Endothelial cell of umbilical vein (primary cell): ENCODE data around the gene VPS26C. TPM values are rescaled to one million over a fixed set of nuclear protein-coding genes. Genes with fewer than 3 reads are reported as not detected.

Experiments used
- BruUV-seq: library from RNA; stranded (reverse); fragments of 400-500 nt; replicated peaks from 2 replicates; lab custom pipeline; 2021; lab: Mats Ljungman, UMichigan
- CTCF ChIA-PET: fragments of 300-600, 350-600 bp; sonication (Branson Sonifier 250); formaldehyde crosslinking; loops from one replicate; lab custom pipeline; 2021; ENCODE audit warnings: antibody characterized with exemption, inconsistent platforms; lab: Charles Lee
- POLR2A ChIA-PET: fragments of 300-600, 350-600 bp; sonication (Branson Sonifier 250); formaldehyde crosslinking; loops from one replicate; lab custom pipeline; 2021; ENCODE audit warnings: antibody characterized with exemption, inconsistent platforms; lab: Charles Lee
- DNase-seq: peaks from one replicate; pipeline ENCODE4 v3.0.0-alpha.2; 2011; ENCODE audit warnings: low read depth, low spot score
- FAIRE-seq: peaks from 2 replicates; lab custom pipeline; 2011; peaks lifted over from hg19 to GRCh38; lab: Jason Lieb, UNC
- H2AFZ ChIP-seq: 2 replicates; pipeline ENCODE4 v1.6.0; 2012; ENCODE audit warnings: low read depth, low read length, control low read depth, inconsistent platforms
- H3K27ac ChIP-seq: 2 replicates; pipeline ENCODE4 v1.5.1; 2011; ENCODE audit warnings: low read depth, mild to moderate bottlenecking, control low read depth, low read length, moderate library complexity; ENCODE audit not compliant: insufficient read depth
- H3K27me3 ChIP-seq, 2 experiments: 2 replicates each; pipeline versions ENCODE4 v1.6.0 to v1.6.1; 2011; ENCODE audit warnings: low read length in 2 of 2, mixed read lengths in 1 of 2; ENCODE audit not compliant: control insufficient read depth in 2 of 2, insufficient read depth in 2 of 2
- H3K36me3 ChIP-seq, 2 experiments: 2 replicates in 1 of 2; 3 replicates in 1 of 2; pipeline ENCODE4 v1.5.1; 2011; ENCODE audit warnings: low read length in 2 of 2, mild to moderate bottlenecking in 1 of 2, moderate library complexity in 1 of 2; ENCODE audit not compliant: control insufficient read depth in 2 of 2, insufficient read depth in 2 of 2; ENCODE audit errors: extremely low read depth in 1 of 2
- H3K4me1 ChIP-seq: 3 replicates; pipeline ENCODE4 v1.5.1; 2011; ENCODE audit warnings: mild to moderate bottlenecking, low read length; ENCODE audit not compliant: control insufficient read depth, insufficient read depth; ENCODE audit errors: extremely low read depth
- H3K4me2 ChIP-seq: 2 replicates; pipeline ENCODE4 v1.6.1; 2011; ENCODE audit warnings: low read length, control low read depth, mixed read lengths; ENCODE audit not compliant: insufficient read depth
- H3K4me3 ChIP-seq, 3 experiments: fragments of 200-600 bp in 1 of 3; sonication (generic), shearing (Covaris generic) in 1 of 3; replicated peaks in 1 of 3; 2 replicates each; pipeline ENCODE4 v1.5.1; 2011 to 2016; ENCODE audit warnings: control low read depth in 3 of 3, low read length in 3 of 3, mild to moderate bottlenecking in 2 of 3, inconsistent platforms in 1 of 3, low read depth in 1 of 3, moderate library complexity in 1 of 3; ENCODE audit not compliant: insufficient read depth in 1 of 3
- H3K79me2 ChIP-seq: 2 replicates; pipeline ENCODE4 v1.6.0; 2012; ENCODE audit warnings: low read length, inconsistent platforms; ENCODE audit not compliant: control insufficient read depth, insufficient read depth
- H3K9ac ChIP-seq: replicated peaks from 2 replicates; pipeline ENCODE3; 2011; ENCODE audit warnings: low read length, control low read depth; ENCODE audit not compliant: insufficient read depth; ENCODE audit errors: extremely low read depth
- H3K9me1 ChIP-seq: replicated peaks from 3 replicates; pipeline ENCODE4 v1.6.0; 2011; ENCODE audit warnings: mild to moderate bottlenecking, low read length; ENCODE audit not compliant: control insufficient read depth, insufficient read depth; ENCODE audit errors: extremely low read depth
- H3K9me3 ChIP-seq: replicated peaks from 2 replicates; pipeline ENCODE4 v1.5.1; 2012; ENCODE audit warnings: low read length, inconsistent platforms; ENCODE audit not compliant: control insufficient read depth, insufficient read depth
- H4K20me1 ChIP-seq: replicated peaks from 2 replicates; pipeline ENCODE3; 2011; ENCODE audit warnings: mild to moderate bottlenecking, low read length; ENCODE audit not compliant: control insufficient read depth, insufficient read depth; ENCODE audit errors: extremely low read depth
- EZH2 ChIP-seq: IDR thresholded peaks from 2 replicates; pipeline ENCODE4 v1.6.1; 2012; ENCODE audit warnings: borderline replicate concordance, low read depth, mild to moderate bottlenecking, moderate library complexity, low read length, inconsistent platforms; ENCODE audit not compliant: severe bottlenecking
- FOS ChIP-seq: IDR thresholded peaks from 2 replicates; pipeline ENCODE4 v1.6.1; 2011; ENCODE audit warnings: mild to moderate bottlenecking, low read length, moderate library complexity, borderline replicate concordance; ENCODE audit not compliant: insufficient read depth
- GATA2 ChIP-seq: IDR thresholded peaks from 2 replicates; pipeline ENCODE4 v1.7.0; 2011; ENCODE audit warnings: low read depth, mild to moderate bottlenecking, moderate library complexity, mixed read lengths, low read length; ENCODE audit not compliant: insufficient read length, insufficient read depth
- JUN ChIP-seq: IDR thresholded peaks from 2 replicates; pipeline ENCODE4 v1.6.1; 2011; ENCODE audit warnings: borderline replicate concordance, low read depth; ENCODE audit not compliant: insufficient read length, insufficient read depth
- MYC ChIP-seq: IDR thresholded peaks from one replicate; pipeline ENCODE4 v1.6.1; 2011; ENCODE audit warnings: mild to moderate bottlenecking, low read depth, low read length
- POLR2A ChIP-seq: IDR thresholded peaks from 2 replicates; pipeline ENCODE4 v1.6.1; 2012; ENCODE audit warnings: low read depth, mild to moderate bottlenecking, control low read depth, low read length
- POLR2AphosphoS5 ChIP-seq: IDR thresholded peaks from 2 replicates; pipeline ENCODE4 v1.6.1; 2012; ENCODE audit warnings: low read depth, mild to moderate bottlenecking, control low read depth, low read length, moderate library complexity; ENCODE audit not compliant: insufficient read depth
- dilution Hi-C: fragments of 300-500 bp; cut with MboI; formaldehyde crosslinking; loops from one replicate; pipeline ENCODE4 v1.15.0; 2019; ENCODE audit warnings: low sequenced_read_pairs; ENCODE audit not compliant: extremely low pct_ligation_motif_present
- intact Hi-C: fragments of 100-400 bp; cut with micrococcal nuclease; formaldehyde crosslinking; loops from one replicate; pipeline ENCODE4 v1.10.0; 2022
- polyA plus RNA-seq, 4 experiments: library from polyadenylated mRNA; depleted of rRNA in 3 of 4; stranded (reverse) in 3 of 4; unstranded in 1 of 4; fragments of >200 nt; gene quantifications; 2 replicates each; pipeline versions ENCODE4 v1.2.1 to v1.2.3, GENCODE V29; 2011 to 2012; ENCODE audit warnings: missing spikeins in 1 of 4
- total RNA-seq: library from RNA; stranded (reverse); gene quantifications from 2 replicates; pipeline ENCODE4 v1.2.3, GENCODE V29; 2021
- TF ChIP-seq, protein P1 (sequence below), 2 donors: IDR thresholded peaks; 1 replicate in 1 of 2; 2 replicates in 1 of 2; pipeline ENCODE4 v1.5.1; 2011; ENCODE audit warnings: low read length in 2 of 2, mild to moderate bottlenecking in 2 of 2, moderate library complexity in 2 of 2, control low read depth in 1 of 2, inconsistent platforms in 1 of 2, low read depth in 1 of 2; ENCODE audit not compliant: insufficient read depth in 1 of 2; ENCODE audit errors: extremely low read depth in 1 of 2
- TF ChIP-seq, protein P2 (sequence below): IDR thresholded peaks from 2 replicates; pipeline ENCODE4 v1.6.1; 2011; ENCODE audit not compliant: insufficient read depth, insufficient read length

VPS26C gene
- total and polyA plus RNA-seq, 2 donors (not counting 3 experiments of a cell fraction or from before 2014, with no cell fraction given): 35.2 to 53.7 TPM

DNA sequence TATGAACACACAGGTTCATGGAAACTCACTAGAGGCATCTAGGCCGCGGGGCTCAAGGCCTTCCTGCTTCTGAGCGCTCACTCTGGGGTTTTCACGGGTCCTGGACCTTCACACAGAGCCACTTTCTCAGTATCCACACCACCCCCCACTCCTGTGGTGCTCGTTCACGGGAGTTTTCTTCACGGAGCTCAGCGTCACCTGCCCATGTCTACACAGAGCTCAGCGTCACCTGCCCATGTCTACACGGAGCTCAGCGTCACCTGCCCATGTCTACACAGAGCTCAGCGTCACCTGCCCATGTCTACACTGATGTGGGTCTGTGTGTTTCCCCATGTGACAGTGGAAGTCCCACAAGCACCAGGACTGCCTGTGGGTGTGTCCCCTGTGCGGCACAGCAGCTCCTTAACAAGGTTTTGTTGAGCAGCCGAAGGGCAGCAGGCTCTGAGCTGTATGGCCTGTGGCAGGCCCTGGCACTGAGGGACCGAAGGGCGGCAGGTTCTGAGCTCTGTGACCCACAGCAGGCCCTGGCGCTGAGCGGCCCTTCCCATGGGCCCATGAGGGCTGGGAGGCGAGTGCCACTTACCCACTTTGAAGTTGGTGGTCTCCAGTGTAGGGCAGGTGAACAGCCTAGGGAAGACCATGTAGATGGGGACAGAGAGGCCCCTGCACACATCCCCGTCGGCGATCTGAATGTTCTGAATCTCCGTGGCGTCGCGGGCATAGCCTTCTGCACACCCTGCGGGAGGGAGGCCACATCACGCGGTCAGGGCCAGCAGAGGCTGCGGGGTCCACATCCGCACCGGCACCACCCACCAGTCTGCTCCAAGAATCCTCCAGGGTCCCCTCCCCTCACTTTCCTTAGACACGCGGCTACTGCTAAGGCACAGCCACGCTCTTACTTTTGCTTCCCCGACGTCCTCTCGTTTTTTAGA, 39.8 kb downstream of the VPS26C start:
- no TSS peak for BruUV-seq
- Histone ChIP-seq H3K9me1 (no peaks in the 10 kb centered on the region), H3K4me3 (no peak overlapping the region), H3K27ac (no peak overlapping the region), H3K27me3 (no peaks in the 10 kb centered on the region), H3K36me3 (peaks cover 10 to 41% of the 10 kb centered on the region in 2 experiments), H3K4me1 (no peaks in the 10 kb centered on the region), H3K9ac (no peak overlapping the region), H3K9me3 (no peaks in the 10 kb centered on the region), H3K4me2 (no peak overlapping the region), H4K20me1 (no peaks in the 10 kb centered on the region), H3K79me2 (no peaks in the 10 kb centered on the region), H2AFZ (no peak overlapping the region)
- dilution Hi-C loops: no loop called here
- FAIRE-seq (no peak), DNase-seq (no peak)
- intact Hi-C loops: loop anchor here (10.0 kb wide), 1 partner anchor 783 kb away; no protein-coding TSS in a partner anchor
- TF ChIP-seq FOS (no peak), EZH2 (no peak), POLR2A (no peak), JUN (no peak), POLR2AphosphoS5 (no peak), GATA2 (no peak), MYC (no peak)
- TF ChIP-seq, protein P1, sequence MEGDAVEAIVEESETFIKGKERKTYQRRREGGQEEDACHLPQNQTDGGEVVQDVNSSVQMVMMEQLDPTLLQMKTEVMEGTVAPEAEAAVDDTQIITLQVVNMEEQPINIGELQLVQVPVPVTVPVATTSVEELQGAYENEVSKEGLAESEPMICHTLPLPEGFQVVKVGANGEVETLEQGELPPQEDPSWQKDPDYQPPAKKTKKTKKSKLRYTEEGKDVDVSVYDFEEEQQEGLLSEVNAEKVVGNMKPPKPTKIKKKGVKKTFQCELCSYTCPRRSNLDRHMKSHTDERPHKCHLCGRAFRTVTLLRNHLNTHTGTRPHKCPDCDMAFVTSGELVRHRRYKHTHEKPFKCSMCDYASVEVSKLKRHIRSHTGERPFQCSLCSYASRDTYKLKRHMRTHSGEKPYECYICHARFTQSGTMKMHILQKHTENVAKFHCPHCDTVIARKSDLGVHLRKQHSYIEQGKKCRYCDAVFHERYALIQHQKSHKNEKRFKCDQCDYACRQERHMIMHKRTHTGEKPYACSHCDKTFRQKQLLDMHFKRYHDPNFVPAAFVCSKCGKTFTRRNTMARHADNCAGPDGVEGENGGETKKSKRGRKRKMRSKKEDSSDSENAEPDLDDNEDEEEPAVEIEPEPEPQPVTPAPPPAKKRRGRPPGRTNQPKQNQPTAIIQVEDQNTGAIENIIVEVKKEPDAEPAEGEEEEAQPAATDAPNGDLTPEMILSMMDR (IDR thresholded peaks at IDR 0.05; ENCODE audit: extremely low read depth in 1 of 2, insufficient read depth in 1 of 2, low read depth in 1 of 2, low read length in 2 of 2): no peak
- TF ChIP-seq, protein P2, sequence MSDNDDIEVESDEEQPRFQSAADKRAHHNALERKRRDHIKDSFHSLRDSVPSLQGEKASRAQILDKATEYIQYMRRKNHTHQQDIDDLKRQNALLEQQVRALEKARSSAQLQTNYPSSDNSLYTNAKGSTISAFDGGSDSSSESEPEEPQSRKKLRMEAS: no peak
- ChIA-PET CTCF (interaction anchor here (0.6 kb wide), 1 partner anchor 24 kb away, joined by 3 read pairs; no protein-coding TSS in a partner anchor), POLR2A (no interaction called here)
